ENCODE results near the gene RASGEF1C.

The RASGEF1C gene

DNA sequence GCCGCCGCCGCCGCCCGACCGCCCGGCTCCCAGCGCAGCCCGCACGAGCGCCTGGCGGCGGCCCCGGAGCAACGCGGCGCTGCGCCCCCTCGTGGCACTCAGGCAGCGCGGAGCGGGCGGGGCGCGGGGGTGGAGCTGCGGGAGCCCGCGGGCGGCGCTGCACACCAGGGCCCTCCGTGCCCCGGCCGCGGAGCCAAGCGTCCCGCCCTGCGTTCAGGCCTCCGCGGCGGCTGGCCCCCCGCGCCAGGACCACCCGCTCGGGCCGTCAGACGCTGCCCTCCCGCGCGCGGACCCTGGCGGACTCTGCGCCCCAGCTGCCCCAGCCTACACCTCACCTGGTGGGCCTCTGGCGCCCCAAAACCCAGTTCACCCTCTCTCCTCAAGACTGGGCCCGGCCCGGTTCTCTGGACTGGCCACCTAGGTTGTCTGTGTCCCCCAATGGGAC is at the start of gene RASGEF1C:
TSS of gene RASGEF1C (minus strand) at position 75 of the 445 bp plus-strand sequence. CDS start 71,159 bp downstream, outside the sequence.
- DNase-seq: no peak

DNA sequence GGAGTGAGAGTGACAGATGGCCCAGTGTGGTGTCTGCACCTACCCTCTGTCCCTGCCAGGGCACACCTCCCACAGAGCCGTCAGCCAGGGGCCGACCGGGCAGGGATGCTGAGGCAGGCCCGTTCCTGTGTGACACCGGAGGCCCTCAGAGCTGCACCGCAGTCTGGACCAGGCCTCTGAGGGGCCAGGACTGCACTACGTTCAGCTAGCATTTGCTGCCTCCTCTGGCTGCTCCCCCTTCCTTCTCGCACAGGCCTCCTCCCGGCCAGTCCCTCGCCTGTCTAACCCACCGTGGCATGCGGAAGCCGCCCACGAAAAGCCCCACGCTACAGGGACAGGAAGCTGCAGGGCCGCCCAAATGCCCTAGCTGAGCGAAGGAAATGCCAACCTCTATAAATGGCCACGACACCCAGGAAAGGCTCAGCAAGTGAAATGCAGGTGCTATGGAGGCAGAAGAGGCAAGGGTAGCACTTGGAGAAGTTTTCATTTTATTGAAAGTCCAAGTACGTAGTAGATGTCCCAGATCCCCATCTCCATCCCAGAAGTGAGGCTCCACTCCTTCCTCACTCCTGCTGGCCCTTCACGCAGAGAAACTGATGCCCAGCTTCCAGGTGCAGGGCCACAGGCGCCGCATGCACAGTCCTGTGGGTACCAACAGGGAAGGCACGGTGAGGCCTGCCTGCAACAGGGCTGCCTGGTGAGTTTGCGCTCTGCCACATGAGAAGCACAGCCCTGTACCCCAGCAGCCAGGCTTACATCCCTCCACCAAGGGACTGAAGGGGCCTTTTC is 44.2 kb upstream of the RASGEF1C start:
- no peak for DNase-seq

DNA sequence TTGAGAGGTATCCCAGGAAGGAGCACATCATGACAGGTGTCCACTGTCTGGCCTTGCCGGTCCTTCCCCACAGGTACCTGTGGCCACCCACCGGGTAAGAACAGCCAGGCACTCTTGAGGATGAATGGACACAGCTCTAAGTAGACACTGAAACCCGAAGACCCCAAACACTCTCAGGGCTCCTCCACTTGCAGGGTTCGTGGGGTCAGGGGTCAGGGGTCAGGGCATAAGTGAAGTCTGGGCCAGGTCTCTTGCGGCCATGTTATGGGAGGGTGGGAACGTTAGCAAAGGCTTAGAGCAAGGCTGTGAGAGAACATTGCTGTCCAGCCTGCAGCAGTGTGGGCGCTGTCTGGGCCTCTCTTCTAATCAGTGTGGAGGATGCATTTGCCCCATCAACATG is 42.9 kb upstream of the RASGEF1C start:
- DNase-seq: no peak

DNA sequence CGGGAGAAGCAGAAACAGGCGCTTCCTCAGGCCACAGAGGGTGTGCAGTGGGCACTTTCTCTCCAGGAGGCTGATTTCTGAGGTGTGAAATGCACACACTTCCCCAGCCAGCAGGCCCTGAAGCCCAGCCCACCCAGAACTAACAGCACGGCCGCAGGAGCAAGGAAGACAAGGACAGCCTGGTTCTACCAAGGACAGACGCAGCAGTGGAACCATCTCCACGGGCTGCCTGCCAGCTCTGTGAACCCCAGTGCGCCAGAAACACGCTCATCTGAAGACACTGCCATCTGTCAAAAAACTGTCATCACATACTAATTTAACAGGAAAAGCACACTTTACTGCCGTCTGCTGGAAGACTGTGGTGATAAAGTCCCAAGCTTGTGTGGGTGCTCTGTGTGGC is 42.1 kb upstream of the RASGEF1C start:
- no peak for DNase-seq

DNA sequence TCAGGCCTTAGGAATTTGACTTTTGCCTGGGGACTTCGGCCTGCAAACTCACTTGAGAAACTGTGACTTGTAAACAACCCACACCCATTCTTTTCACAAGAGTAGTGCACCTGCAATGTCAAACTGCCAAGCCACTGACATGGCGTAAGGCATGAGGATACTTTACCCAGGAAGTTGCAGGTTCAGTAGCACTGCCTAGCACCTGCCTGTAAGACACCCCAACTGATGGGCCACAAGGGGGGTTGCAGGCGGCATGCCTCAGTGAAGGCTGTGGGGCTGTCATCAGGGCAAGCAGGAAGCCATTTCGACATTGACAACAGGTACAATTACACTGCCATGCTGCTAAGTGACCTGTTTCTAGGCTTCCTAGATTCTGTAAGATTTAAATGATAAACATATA is 41.3 kb upstream of the RASGEF1C start:
- no peak for DNase-seq

DNA sequence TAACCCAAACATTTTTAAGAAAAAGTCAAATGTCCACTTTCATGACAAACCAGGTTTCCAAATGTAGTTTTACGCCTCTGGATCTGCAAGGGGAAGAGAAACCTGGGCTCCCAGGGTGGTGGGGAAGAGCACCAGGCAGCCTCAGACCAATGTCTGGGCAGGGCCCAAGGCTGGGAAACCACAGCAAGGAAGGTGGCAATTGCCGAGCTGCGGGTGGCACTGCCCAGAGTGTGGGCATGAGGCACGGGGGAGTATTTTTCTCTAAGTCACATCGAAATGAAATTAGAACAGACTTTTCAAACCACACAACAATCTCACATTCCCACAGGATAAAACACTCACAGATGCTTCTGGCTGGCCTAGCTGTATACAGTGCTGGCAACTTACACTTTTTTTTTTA is 32.6 kb upstream of the RASGEF1C start:
- DNase-seq: no peak

DNA sequence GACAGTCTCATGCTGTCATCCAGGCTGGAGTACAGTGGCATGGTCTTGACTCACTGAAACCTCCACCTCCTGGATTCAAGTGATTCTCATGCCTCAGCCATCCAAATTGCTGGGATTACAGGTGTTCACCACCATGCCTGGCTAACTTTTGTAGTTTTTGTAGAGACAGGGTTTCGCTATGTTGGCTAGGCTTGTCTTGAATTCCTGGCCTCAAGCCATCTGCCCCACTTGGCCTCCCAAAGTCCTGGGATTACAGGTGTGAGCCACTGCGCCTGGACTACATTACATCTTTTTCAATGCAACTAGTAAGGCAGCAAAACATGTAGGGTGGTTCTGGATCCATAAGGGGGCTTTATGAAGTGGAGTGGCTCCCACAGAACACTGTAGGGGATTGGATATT is 29.6 kb upstream of the RASGEF1C start:
- DNase-seq: no peak

DNA sequence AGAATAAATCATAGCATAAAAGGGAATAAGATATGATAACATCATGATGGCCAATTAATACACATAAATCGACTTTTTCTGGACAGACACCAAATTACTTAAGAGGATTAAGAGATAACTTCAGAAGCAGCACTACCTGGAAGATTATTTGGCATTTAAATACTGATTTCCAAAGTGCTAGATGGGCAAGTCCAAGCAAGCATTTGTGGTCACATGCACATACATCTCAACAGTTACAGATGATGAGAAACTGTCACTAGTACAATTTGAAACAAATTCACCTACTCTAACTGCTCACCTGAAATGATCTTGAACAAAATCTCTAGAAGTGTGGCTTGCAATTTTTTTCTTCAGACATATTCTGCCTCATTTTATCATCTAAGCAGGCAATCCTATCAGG is 26.8 kb upstream of the RASGEF1C start:
- DNase-seq: no peak

DNA sequence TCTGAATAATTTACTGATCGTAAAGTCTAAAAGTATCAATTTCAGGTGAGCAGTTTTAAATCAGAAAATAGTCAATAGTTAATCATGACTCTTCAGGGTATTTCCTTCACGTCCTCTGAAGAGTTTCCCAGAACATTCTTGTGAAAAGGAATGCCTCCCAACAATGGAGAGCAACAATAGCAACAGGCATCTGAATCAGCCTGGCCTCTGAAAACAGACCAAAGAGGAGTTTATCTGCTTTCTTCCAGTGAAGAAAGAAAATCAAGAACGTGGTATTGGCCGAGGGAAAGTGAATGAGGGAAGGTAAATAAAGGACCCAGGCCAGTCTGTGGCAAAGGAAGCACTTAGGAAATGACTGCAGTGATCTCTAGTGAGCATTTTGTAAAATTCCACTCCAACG is 26.1 kb upstream of the RASGEF1C start:
- DNase-seq: no peak

DNA sequence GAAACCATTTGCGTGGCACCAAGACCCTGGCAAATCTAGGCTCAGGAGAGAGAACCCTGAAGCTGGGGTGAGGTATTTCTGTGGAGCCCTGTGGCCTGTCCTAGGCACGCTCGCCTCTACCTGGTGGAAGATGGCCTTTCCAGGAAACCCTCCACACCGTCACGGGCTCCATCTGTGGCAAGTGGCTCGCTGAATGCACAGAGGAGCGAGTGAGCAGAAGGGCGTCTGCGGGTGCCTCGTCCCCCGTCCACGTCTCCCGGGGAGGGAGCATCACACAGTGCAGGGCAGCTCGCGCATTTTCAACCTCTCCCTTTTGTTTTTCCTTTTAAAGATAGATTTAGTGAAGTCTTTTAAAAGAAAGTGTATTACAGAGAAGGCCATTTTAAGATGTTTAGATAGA is 25.3 kb upstream of the RASGEF1C start:
- DNase-seq: no peak

DNA sequence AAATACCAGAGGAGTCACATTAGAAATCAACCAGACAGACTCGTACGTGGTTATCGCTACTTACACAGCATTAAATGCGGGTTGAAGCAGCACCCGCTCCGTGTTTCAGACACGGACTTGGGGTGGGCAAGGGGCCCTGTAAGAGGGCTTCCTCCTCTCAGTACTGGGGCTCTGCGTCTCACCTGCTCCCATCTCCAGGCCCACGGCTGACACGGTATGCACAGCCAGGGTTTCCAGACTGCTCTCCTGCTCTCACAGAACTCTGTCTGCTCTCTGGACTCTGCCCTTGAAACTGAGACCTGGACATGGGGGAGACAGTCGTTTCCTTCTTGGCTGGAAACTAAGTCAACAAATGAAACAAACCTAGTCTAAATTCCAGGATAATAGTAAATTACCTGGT is 24.7 kb upstream of the RASGEF1C start:
- DNase-seq: no peak

DNA sequence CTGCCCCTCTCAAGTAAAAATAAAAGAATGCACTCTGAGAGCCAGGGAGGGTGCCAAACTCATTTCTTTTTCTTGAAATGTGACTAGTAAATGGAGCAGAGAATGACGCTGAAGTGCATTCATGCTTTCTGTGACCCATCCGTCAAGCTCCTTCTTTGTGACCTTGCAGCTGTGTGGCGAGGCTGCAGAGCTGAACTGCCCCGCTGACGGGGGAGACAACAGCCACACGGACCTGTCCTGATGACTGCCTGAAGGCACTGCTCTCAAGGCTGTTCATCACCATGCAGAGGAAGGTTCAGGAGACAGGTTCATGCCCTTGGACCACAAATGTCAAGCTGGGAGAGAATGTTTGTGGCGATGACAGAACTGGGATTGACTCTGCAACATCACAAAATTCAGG is 21.0 kb upstream of the RASGEF1C start:
- DNase-seq: no peak

DNA sequence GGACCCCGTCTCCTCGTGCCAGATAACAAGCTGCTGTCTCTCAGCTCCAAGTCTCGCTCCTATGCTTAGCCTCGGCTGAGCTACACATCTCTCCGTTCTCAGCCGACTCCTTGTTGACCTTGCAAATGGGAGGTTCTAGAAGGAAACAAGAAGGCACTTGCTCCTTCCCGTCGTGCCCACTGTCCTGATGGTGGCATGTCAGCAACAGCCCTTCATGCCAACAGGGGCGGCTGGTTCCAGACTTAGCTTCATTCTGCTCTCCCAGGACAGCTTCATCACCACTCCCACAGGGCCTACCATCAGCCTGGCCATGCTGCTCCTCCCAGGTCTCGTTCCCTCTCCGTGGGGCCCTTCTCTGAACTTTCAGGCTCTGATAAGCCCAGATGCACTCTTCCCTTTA is 13.0 kb upstream of the RASGEF1C start:
- DNase-seq: no peak

DNA sequence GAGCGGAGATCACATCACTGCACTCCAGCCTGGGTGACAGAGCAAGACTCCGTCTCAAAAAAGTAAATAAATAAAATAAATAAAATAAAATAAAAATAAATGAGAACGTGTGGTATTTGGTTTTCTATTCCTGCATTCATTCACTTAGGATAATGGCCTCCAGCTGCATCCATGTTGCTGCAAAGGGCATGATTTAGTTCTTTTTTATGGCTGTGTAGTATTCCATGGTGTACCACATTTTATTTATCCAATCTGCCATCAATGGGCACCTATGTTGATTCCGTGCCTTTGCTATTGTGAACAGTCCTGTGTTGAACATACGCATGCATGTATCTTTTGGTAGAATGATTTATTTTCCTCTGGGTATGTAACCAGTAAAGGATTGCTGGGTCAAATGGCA is 8.8 kb upstream of the RASGEF1C start:
- DNase-seq: no peak

DNA sequence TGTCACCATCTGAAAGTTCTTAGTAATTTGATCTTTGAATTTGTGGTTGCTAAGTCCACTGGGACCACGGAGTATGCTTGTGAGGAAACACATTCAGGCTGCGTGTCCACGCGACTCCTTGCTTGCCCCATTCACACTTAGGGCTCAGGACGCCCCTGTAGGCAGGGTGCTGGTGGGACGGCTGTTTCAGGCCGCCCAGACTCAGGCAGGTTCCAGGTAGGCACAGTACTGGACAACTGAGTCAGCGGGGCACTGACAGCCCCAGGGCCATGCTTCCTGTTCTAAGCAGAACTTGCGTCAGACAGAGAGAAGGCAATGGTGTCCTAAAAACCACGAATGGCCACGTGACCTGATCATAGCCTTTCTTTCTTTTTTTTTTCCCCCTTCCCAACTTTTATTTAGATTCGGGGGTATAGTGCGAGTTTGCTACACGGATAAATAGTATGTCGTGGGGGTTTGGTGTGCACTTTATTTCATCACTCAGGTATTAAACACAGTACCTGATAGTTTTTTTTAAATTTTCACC is 7.7 kb upstream of the RASGEF1C start:
- DNase-seq: no peak

DNA sequence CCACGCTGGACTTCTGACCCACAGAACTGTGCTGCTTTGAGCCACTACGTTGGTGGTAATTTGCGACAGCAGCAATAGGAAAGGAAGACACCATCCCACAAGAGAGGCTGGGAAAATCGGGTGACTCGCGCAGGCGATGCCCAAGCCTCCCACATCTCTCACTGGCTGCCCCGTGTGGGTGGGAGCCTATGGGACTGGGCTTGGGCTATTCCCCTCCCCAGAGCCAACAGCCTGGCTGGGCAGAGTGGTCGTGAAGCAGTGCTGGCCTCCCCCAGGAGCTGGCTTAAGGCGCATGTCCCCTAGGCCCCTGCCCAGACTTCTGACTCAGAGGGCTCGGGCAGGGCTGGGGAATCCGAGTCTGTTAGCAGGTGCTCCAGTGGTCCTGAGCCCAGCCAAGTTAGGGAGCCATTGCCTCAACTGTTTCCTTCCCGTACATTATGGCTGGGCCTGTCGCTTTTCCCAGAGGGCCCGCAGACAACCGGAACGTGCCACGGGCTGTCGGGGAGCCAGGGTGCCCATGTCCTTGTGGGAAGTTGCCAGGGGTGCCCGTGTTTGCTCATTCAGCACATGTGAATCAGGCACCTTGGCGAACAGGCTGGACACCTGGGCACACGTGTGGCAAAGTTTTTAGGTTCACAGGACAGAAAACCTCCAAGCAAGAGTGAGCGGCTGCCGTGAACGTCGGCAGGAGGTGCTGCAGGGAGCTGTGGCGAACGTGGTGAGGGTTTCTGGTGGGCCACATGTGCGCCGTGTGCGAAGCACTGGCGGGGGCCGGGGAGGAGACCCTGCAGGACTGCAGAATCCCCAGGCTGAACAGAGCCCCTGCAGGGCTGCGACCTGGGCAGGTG is 7.0 kb upstream of the RASGEF1C start:
- no peak for DNase-seq

DNA sequence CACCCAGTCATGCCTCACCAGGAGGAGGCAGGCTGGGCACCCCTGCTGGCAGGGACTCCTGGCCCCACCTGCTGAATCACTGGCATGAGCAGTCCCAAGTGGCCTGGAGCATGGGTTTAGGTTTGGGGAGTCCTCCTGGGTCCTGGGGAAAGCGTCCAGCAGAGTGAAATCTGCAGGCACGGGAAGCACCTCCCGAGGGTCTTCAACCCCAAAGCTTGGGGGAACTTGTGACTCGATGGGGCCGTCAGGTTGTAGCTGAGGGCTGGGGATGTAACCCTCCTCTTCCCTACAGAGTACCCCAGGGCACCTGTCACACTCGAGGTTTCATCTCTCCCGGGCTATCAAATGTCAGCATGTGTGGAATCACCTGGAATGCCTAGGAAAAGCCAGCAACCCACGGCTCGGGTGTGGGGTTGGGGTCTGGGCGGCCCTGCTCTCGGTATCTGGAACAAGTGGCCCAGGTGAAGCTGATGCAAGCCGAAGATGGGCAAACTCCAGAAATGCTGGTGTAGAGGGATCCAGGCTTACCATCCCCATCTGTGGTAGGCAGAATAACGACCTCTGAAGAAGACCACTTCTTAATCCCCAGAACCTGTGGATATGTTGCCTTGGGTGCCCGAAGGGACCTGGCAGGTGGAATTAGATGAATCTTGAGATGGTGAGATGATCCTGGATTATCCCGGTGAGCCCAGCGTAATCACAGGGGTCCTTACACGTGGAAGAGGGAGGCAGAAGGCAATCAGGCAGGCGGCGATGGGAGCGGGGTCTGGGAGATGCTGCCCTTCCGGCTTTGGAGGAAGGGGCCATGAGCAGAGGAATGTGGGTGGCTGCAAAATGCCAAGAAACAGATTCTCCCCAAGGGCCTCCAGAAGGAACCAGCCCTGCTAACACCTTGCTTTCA is 6.1 kb upstream of the RASGEF1C start:
- DNase-seq: no peak

DNA sequence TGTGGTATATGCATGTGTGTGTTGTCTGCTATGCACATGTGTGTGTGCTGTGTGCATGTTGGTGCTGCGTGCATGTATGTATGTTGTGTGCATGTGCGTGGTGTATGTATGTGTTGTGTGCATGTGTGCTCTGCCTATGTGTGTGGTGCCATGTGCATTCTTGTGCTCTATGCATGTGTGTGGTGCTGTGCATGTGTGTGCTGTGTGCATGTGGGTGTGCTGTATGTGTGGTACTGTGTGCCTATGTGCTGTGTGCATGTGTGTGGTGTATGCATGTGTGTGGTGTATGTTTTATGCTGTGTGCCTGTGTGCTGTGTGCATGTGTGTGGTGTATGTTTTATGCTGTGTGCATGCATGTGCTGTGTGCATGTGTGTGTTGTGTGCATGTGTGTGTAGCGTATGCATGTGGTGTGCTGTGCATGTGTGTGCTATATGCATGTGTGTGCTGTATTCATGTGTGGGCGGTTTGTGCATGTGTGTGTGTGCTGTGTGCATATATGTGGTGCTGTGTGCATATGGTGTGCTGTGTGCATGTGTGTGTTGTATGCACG is 4.7 kb upstream of the RASGEF1C start:
- no peak for DNase-seq

DNA sequence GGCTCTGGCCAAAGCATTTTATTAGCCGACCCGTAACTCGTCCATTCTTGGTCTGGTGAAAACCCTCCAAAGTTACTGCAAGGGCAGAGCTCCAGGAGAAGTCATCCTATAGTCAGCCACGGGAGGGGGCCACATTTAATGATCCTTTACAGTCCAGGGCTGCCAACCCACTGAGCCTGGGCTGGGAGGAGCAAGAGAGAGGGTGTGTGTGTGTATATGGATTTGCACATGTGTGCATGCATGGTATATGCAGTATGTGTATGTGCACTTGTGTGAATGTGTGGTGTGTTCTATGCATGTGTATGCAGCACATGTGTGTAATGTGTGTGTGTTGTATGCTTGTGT is 4.2 kb upstream of the RASGEF1C start:
- DNase-seq: no peak

DNA sequence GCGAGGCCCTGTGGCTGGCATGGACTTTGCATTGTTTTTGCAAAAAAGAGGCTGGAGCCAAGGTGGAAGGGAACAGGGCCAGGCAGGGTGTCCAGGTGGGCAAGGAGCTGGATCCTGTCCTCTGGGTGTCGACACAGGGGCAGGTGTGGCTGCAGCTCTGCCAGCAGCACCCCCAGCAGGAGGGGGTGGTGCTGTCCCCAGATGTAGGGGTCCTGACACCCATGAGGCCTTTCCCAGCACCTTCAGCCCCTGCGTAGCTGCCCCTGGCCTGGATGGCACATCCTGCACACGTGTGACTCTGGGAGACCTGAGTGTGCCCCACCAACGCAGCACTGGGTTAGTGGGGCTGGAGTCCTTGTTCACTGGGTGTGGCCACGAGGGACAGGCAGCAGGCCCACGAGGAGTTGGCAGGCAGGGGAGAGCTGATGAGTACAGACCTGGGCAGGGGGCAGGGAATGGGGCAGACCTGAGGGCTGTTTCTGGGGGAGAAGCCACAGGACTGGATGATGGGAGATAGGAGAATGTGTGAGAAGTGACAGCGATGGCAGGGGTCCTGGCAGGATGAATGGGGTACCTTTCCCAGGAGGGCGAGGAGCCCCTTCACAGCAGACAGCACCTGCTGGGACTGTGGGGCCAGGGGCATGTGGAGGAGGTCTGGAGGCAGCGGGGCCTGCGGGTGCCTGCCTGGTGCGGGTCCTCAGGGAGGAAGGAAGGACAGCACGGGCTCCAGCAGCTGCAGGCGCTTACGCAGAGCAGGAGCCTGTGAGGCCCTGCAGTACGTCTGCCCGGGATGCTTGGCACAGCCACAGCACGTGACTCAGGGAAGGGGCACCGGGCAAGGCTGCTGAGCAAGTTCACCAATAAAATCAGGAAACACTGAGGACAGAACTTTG is 3.6 kb upstream of the RASGEF1C start:
- DNase-seq: no peak

DNA sequence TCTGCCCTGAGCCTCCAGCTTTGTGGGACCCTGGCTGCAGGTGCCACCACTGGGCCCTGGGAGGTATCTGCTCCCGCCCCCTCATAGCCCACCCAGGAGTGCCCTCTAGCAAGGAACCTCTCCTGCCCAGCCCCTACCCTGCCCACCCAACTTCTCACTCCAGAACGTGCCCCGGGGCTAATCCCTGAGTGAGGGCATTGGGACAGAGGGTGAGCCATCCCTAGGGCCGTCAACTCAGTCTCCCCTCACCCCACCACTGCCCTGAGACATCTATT is 2.7 kb upstream of the RASGEF1C start:
- no peak for DNase-seq
